CD4-positive, alpha-beta memory T cell (primary cell): ENCODE measurements around the gene PERCC1. TPM values are rescaled to one million over a fixed set of nuclear protein-coding genes. Genes with fewer than 3 reads are reported as not detected.
A peak's percentile ranks its signal among the peaks of the same experiment; 100 is the strongest.

Experiments
- CTCF ChIA-PET: fragments of 350-600 bp; sonication (Branson Sonifier 250); formaldehyde crosslinking; loops from one replicate; lab custom pipeline; 2021; ENCODE audit warnings: inconsistent platforms; ENCODE audit not compliant: partially characterized antibody; lab: Charles Lee
- POLR2A ChIA-PET: fragments of 350-600 bp; sonication (Branson Sonifier 250); formaldehyde crosslinking; loops from one replicate; lab custom pipeline; 2021; ENCODE audit not compliant: partially characterized antibody; lab: Charles Lee
- DNase-seq, 5 donors: peaks; one replicate each; pipeline versions ENCODE4 v3.0.0 to v3.0.0-alpha.2; 2020 to 2022; ENCODE audit warnings: mixed read lengths in 1 of 5
- H3K27ac ChIP-seq: one replicate; pipeline ENCODE4 v1.7.0; 2013; ENCODE audit warnings: low read depth, low read length
- H3K27me3 ChIP-seq: 2 replicates; pipeline ENCODE4 v1.7.0; 2013; ENCODE audit warnings: mild to moderate bottlenecking, low read length, moderate library complexity; ENCODE audit not compliant: insufficient read depth
- H3K36me3 ChIP-seq: 2 replicates; pipeline ENCODE4 v1.7.0; 2013; ENCODE audit warnings: mild to moderate bottlenecking, low read length, moderate library complexity; ENCODE audit not compliant: insufficient read depth
- H3K4me1 ChIP-seq: 2 replicates; pipeline ENCODE4 v1.7.0; 2013; ENCODE audit warnings: mild to moderate bottlenecking, low read length, moderate library complexity; ENCODE audit not compliant: insufficient read depth
- H3K4me3 ChIP-seq, 2 donors: one replicate each; pipeline ENCODE4 v1.7.0; 2013; ENCODE audit warnings: low read length in 2 of 2, mild to moderate bottlenecking in 1 of 2
- H3K9me3 ChIP-seq, 2 donors: one replicate each; pipeline ENCODE4 v1.7.0; 2013; ENCODE audit warnings: low read length in 2 of 2, control low read depth in 1 of 2; ENCODE audit not compliant: control insufficient read depth in 1 of 2
- H3K27ac Mint-ChIP-seq, 7 donors: one replicate each; pipeline ENCODE4 v1.8.0; 2020 to 2021; ENCODE audit warnings: mixed read lengths in 7 of 7, mild to moderate bottlenecking in 6 of 7, inconsistent platforms in 3 of 7, moderate library complexity in 3 of 7
- H3K27me3 Mint-ChIP-seq, 2 donors: one replicate each; pipeline ENCODE4 v1.8.0; 2020 to 2021; ENCODE audit warnings: mixed read lengths in 2 of 2
- H3K36me3 Mint-ChIP-seq, 2 donors: one replicate each; pipeline ENCODE4 v1.8.0; 2020 to 2021; ENCODE audit warnings: mixed read lengths in 2 of 2, inconsistent platforms in 1 of 2, mild to moderate bottlenecking in 1 of 2
- H3K4me1 Mint-ChIP-seq, 4 donors: one replicate each; pipeline ENCODE4 v1.8.0; 2020 to 2021; ENCODE audit warnings: mixed read lengths in 4 of 4, mild to moderate bottlenecking in 1 of 4
- H3K4me3 Mint-ChIP-seq, 8 donors: one replicate each; pipeline ENCODE4 v1.8.0; 2020 to 2021; ENCODE audit warnings: mixed read lengths in 8 of 8, mild to moderate bottlenecking in 7 of 8, moderate library complexity in 6 of 8, inconsistent platforms in 3 of 8
- H3K9me3 Mint-ChIP-seq, 8 donors: one replicate each; pipeline ENCODE4 v1.8.0; 2020 to 2021; ENCODE audit warnings: mixed read lengths in 8 of 8, mild to moderate bottlenecking in 5 of 8, inconsistent platforms in 3 of 8, moderate library complexity in 1 of 8
- intact Hi-C: fragments of 100-400 bp; cut with micrococcal nuclease; formaldehyde crosslinking; loops from one replicate; pipeline ENCODE4 v1.15.1; 2023
- polyA plus RNA-seq, 2 donors: library from polyadenylated mRNA; unstranded; fragments of 300-500 nt; fragmentation: Illumina TruSeq; gene quantifications; one replicate each; pipeline ENCODE4 v1.2.3, GENCODE V29; 2021
- total RNA-seq, 2 experiments: library from RNA; stranded (reverse); gene quantifications; one replicate each; pipeline ENCODE4 v1.2.3, GENCODE V29; 2021

PERCC1 gene
- total and polyA plus RNA-seq, 4 experiments from 2014 or later = 0.49 to 0.50 TPM; not detected in 2

DNA sequence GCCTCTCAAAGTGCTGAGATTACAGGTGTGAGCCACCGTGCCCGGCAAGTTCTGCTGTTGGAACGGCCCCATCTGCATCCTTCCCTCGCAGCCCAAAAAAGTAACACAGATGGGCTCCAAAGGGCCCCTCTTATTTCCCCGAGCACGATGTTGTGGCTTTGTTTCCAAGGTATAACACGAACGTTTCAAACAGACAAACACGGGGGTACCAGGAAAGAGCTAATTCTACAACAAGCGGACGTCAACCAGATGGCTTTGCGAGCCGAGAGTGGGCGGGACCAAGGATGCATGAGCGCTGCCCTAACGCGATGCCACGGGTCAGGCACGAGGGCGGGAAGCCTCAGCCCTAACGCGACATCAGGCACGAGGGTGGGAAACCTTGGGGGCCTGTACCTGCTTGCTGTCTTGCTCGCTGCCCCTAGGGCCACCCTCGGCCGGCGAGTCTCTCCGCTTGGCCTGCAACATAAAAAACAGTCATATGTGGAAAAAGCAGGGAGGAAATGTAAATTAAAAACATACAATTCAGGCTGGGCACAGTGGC is 40.6 kb upstream of the PERCC1 start:
- no peaks in the 10 kb centered on the region for H3K4me1 ChIP-seq
- DNase-seq = no peak
- H3K4me3 ChIP-seq = no peak overlapping the region
- POLR2A ChIA-PET = interaction anchor here (1.2 to 1.6 kb wide), 2 partner anchors 12 to 31 kb away, joined by 3 read pairs; partner anchors contain the start of gene UQCC4
- H3K9me3 Mint-ChIP-seq = peaks cover 0 to 2% (median 0%) of the 10 kb centered on the region in 8 donors
- H3K36me3 ChIP-seq = peaks cover 26% of the 10 kb centered on the region
- peaks cover 20 to 33% of the 10 kb centered on the region in 2 donors for H3K36me3 Mint-ChIP-seq
- no peaks in the 10 kb centered on the region for H3K9me3 ChIP-seq
- H3K27ac ChIP-seq = no peak overlapping the region
- peaks cover 0 to 1% (median 0%) of the 10 kb centered on the region in 4 donors for H3K4me1 Mint-ChIP-seq
- no peak overlapping the region for H3K4me3 Mint-ChIP-seq
- intact Hi-C loops = no loop called here
- no peaks in the 10 kb centered on the region for H3K27me3 ChIP-seq
- CTCF ChIA-PET = no interaction called here
- no peaks in the 10 kb centered on the region for H3K27me3 Mint-ChIP-seq
- H3K27ac Mint-ChIP-seq = peak overlapping the region in 1 of 7 donors; percentile 60

DNA sequence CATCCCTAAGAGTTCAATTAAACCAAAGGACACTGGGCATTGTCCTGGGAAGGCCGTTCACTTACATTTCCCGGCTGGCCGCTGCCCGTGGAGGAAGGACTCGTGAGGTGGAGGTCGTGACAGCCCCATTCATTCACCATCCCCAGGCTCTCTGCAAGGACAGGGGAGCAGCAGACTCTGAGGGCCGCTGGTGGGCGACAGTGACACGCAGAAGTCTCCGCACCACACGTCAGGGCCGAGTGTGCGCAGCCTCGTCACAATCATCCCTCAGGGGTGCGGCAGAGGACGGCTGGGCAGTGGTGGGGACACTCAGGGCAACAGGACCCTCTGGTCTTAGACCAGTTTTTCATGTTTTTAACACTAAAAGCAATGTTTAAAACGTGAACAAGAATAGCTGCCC is 38.1 kb upstream of the PERCC1 start:
- Histone ChIP-seq H3K27me3 (no peaks in the 10 kb centered on the region), H3K27ac (no peak overlapping the region), H3K4me3 (no peak overlapping the region), H3K36me3 (peaks cover 26% of the 10 kb centered on the region), H3K4me1 (no peaks in the 10 kb centered on the region), H3K9me3 (no peaks in the 10 kb centered on the region)
- Mint-ChIP-seq H3K4me1 (peaks cover 0 to 1% (median 0%) of the 10 kb centered on the region in 4 donors), H3K9me3 (peaks cover 0 to 2% (median 0%) of the 10 kb centered on the region in 8 donors), H3K27ac (no peak overlapping the region), H3K4me3 (no peak overlapping the region), H3K36me3 (peaks cover 24 to 31% of the 10 kb centered on the region in 2 donors), H3K27me3 (no peaks in the 10 kb centered on the region)
- ChIA-PET CTCF (no interaction called here), POLR2A (no interaction called here)
- intact Hi-C loops = no loop called here
- no peak for DNase-seq

DNA sequence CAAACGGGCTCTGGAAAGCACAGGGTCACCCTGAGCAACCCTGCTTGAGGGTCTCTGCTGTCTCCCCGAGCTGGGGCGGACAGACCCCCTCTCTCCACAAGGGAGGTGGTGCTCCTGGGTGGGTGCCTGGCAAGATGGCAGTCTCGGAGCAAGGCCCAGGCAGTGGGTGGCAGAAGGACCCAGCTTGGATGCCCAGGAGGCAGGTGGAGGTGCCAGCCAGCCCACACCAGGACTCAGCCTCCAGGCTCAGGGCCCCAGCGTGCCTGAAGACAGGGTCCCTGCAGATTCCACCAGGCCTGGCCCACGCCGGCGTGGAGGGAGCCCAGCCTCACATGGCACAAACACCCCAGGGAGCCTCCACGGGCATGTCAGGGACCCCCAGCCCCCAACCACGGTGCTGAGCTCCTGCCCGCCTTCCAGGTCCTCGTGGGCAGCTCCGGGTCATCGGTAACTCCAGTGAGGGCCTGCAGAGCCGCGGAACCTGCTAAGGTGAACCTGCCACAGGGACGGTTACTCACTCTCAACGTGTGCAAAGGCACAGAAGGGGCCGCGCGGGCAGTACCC is 37.2 kb upstream of the PERCC1 start:
- H3K4me3 Mint-ChIP-seq = no peak overlapping the region
- H3K9me3 Mint-ChIP-seq = peaks cover 0 to 2% (median 0%) of the 10 kb centered on the region in 8 donors
- Histone ChIP-seq H3K36me3 (peaks cover 35% of the 10 kb centered on the region), H3K9me3 (no peaks in the 10 kb centered on the region), H3K27me3 (no peaks in the 10 kb centered on the region), H3K4me1 (no peaks in the 10 kb centered on the region), H3K27ac (no peak overlapping the region), H3K4me3 (no peak overlapping the region)
- no peak for DNase-seq
- H3K27ac Mint-ChIP-seq = no peak overlapping the region
- ChIA-PET CTCF (no interaction called here), POLR2A (interaction anchor here (0.8 kb wide), 1 partner anchor 13 kb away, joined by 5 read pairs; no protein-coding TSS in a partner anchor)
- H3K36me3 Mint-ChIP-seq = peaks cover 28 to 36% of the 10 kb centered on the region in 2 donors
- H3K27me3 Mint-ChIP-seq = no peaks in the 10 kb centered on the region
- H3K4me1 Mint-ChIP-seq = peaks cover 0 to 1% (median 0%) of the 10 kb centered on the region in 4 donors
- intact Hi-C loops = no loop called here

- CTCF ChIA-PET = no interaction called here
- Histone ChIP-seq H3K4me1 (no peaks in the 10 kb centered on the region), H3K36me3 (peaks cover 38% of the 10 kb centered on the region), H3K9me3 (no peaks in the 10 kb centered on the region), H3K27me3 (no peaks in the 10 kb centered on the region), H3K27ac (no peak overlapping the region), H3K4me3 (no peak overlapping the region)
- intact Hi-C loops = no loop called here
- Mint-ChIP-seq H3K27ac (no peak overlapping the region), H3K27me3 (no peaks in the 10 kb centered on the region), H3K36me3 (peaks cover 28 to 37% of the 10 kb centered on the region in 2 donors), H3K4me1 (peaks cover 0 to 1% (median 0%) of the 10 kb centered on the region in 4 donors), H3K4me3 (no peak overlapping the region), H3K9me3 (peaks cover 0 to 2% (median 0%) of the 10 kb centered on the region in 8 donors)
- no peak for DNase-seq
- POLR2A ChIA-PET = no interaction called here
Measured at GRCh38 chr16:1394367-1394951, 36.4 kb upstream of the PERCC1 start.

DNA sequence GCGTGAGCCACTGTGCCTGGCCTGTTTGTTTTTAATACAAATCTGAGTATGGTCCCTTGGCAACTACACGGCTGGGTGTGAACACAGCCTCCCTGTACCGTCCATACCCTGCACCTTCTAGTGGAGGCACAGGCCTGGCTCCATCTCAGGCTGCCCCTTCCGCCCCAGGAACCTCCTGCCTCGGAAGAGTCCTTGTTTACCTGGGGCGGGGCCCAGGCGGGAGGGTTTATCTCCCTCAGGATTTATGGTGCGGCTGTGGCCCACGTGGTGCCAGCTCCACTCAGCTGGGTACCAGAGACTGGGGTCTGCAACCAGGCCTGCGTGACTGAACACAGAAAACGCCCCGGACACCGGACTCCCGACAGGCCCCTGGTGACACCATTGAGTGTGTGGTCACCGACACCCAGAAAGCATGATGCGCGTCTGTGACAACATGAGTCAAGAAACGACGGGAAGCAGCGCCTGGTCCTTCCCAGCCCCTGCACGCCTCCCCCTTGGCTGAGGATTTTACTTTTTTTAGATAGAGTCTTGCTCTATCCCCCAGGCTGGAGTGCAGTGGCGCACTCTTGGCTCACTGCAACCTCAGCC is 35.3 kb upstream of the PERCC1 start:
- Histone ChIP-seq H3K27ac (no peak overlapping the region), H3K4me3 (no peak overlapping the region), H3K4me1 (no peaks in the 10 kb centered on the region), H3K27me3 (no peaks in the 10 kb centered on the region), H3K36me3 (peaks cover 34% of the 10 kb centered on the region), H3K9me3 (no peaks in the 10 kb centered on the region)
- Mint-ChIP-seq H3K27me3 (no peaks in the 10 kb centered on the region), H3K4me1 (peaks cover 0 to 1% (median 0%) of the 10 kb centered on the region in 4 donors), H3K36me3 (peaks cover 23 to 39% of the 10 kb centered on the region in 2 donors), H3K9me3 (peaks cover 0 to 2% (median 0%) of the 10 kb centered on the region in 8 donors), H3K27ac (no peak overlapping the region), H3K4me3 (no peak overlapping the region)
- CTCF ChIA-PET = no interaction called here
- no peak for DNase-seq
- POLR2A ChIA-PET = no interaction called here
- intact Hi-C loops = no loop called here

- no peaks in the 10 kb centered on the region for H3K27me3 ChIP-seq
- no peaks in the 10 kb centered on the region for H3K9me3 ChIP-seq
- no peak overlapping the region for H3K4me3 ChIP-seq
- Mint-ChIP-seq H3K27ac (no peak overlapping the region), H3K4me3 (no peak overlapping the region), H3K36me3 (peaks cover 16 to 40% of the 10 kb centered on the region in 2 donors), H3K27me3 (no peaks in the 10 kb centered on the region), H3K9me3 (no peaks in the 10 kb centered on the region), H3K4me1 (peaks cover 0 to 6% (median 0%) of the 10 kb centered on the region in 4 donors)
- DNase-seq = no peak
- ChIA-PET POLR2A (no interaction called here), CTCF (interaction anchor here (0.5 kb wide), 1 partner anchor 1016 kb away, joined by 3 read pairs; no protein-coding TSS in a partner anchor)
- H3K36me3 ChIP-seq = peaks cover 38% of the 10 kb centered on the region
- H3K27ac ChIP-seq = no peak overlapping the region
- intact Hi-C loops = no loop called here
- H3K4me1 ChIP-seq = no peaks in the 10 kb centered on the region
Measured at GRCh38 chr16:1397779-1398178, 33.1 kb upstream of the PERCC1 start.

- Mint-ChIP-seq H3K9me3 (no peaks in the 10 kb centered on the region), H3K27ac (no peak overlapping the region), H3K4me1 (peaks cover 0 to 8% (median under 1%) of the 10 kb centered on the region in 4 donors), H3K27me3 (no peaks in the 10 kb centered on the region), H3K36me3 (peaks cover 13 to 39% of the 10 kb centered on the region in 2 donors), H3K4me3 (no peak overlapping the region)
- intact Hi-C loops = no loop called here
- Histone ChIP-seq H3K27ac (no peak overlapping the region), H3K27me3 (no peaks in the 10 kb centered on the region), H3K4me3 (no peak overlapping the region), H3K36me3 (peaks cover 37% of the 10 kb centered on the region), H3K4me1 (no peaks in the 10 kb centered on the region), H3K9me3 (no peaks in the 10 kb centered on the region)
- POLR2A ChIA-PET = no interaction called here
- CTCF ChIA-PET = interaction anchor here (0.5 kb wide), 1 partner anchor 1015 kb away, joined by 3 read pairs; no protein-coding TSS in a partner anchor
- no peak for DNase-seq
Measured at GRCh38 chr16:1398351-1398750, 32.5 kb upstream of the PERCC1 start.
